Spleen (tissue), 11 donors: ENCODE measurements around the gene HLF. TPM values are rescaled to one million over a fixed set of nuclear protein-coding genes. Genes with fewer than 3 reads are reported as not detected.

Experiments
- DNase-seq: peaks from one replicate; pipeline ENCODE4 v3.0.0-alpha.2; 2020
- H3K27ac ChIP-seq, 8 donors: fragments of 200-600 bp; sonication (generic) in 7 of 8; 1 replicate in 4 of 8; 2 replicates in 4 of 8; pipeline versions ENCODE4 v1.5.0 to v1.8.0; 2016 to 2021; ENCODE audit warnings: inconsistent platforms in 4 of 8, mild to moderate bottlenecking in 4 of 8, moderate library complexity in 1 of 8
- H3K27me3 ChIP-seq, 7 donors: fragments of 200-600 bp; sonication (generic) in 6 of 7; replicated peaks in 1 of 7; 1 replicate in 4 of 7; 2 replicates in 3 of 7; pipeline versions ENCODE4 v1.5.0 to v1.8.0; 2016 to 2021; ENCODE audit warnings: inconsistent platforms in 3 of 7, mild to moderate bottlenecking in 1 of 7
- H3K36me3 ChIP-seq, 6 donors: fragments of 200-600 bp; sonication (generic) in 5 of 6; 1 replicate in 4 of 6; 2 replicates in 2 of 6; pipeline versions ENCODE4 v1.5.0 to v1.8.0; 2016 to 2021; ENCODE audit warnings: inconsistent platforms in 2 of 6
- H3K4me1 ChIP-seq, 6 donors: fragments of 200-600 bp; sonication (generic) in 5 of 6; 1 replicate in 3 of 6; 2 replicates in 3 of 6; pipeline versions ENCODE4 v1.5.0 to v1.8.0; 2016 to 2021; ENCODE audit warnings: inconsistent platforms in 3 of 6
- H3K4me3 ChIP-seq, 8 donors: fragments of 200-600 bp; sonication (generic) in 7 of 8; 1 replicate in 4 of 8; 2 replicates in 4 of 8; pipeline versions ENCODE4 v1.5.0 to v1.8.0; 2016 to 2021; ENCODE audit warnings: inconsistent platforms in 4 of 8, mild to moderate bottlenecking in 4 of 8, moderate library complexity in 2 of 8
- H3K9me3 ChIP-seq, 8 donors: fragments of 200-600 bp; sonication (generic) in 7 of 8; 1 replicate in 4 of 8; 2 replicates in 4 of 8; pipeline versions ENCODE4 v1.5.0 to v1.8.0; 2016 to 2021; ENCODE audit warnings: inconsistent platforms in 4 of 8
- POLR2A ChIP-seq, 3 donors: fragments of 450-650 bp; IDR thresholded peaks; one replicate each; pipeline ENCODE4 v1.5.1; 2017; ENCODE audit warnings: antibody characterized with exemption in 3 of 3, mild to moderate bottlenecking in 1 of 3
- POLR2AphosphoS5 ChIP-seq, 3 donors: sonication (generic); formaldehyde crosslinking; IDR thresholded peaks; one replicate each; pipeline ENCODE4 v1.5.1; 2017; ENCODE audit warnings: antibody characterized with exemption in 3 of 3
- WGBS, 5 donors: extraction: QIAGEN DNeasy Blood & Tissue Kit in 3 of 5; methylation state at CpG; one replicate each; pipeline versions ENCODE4 v1.1.5 to v1.1.7; 2013 to 2018; 5-methylcytosine and 5-hydroxymethylcytosine counted together
- intact Hi-C: fragments of 100-400 bp; cut with DNase I; formaldehyde crosslinking; loops from one replicate; pipeline ENCODE4 v1.15.0; 2023; ENCODE audit warnings: low total_unique reads
- polyA plus RNA-seq, 3 donors: library from polyadenylated mRNA; stranded (reverse); fragments of 200-250 nt; gene quantifications; one replicate each; pipeline ENCODE4 v1.2.1, GENCODE V29; 2013
- total RNA-seq, 7 donors: library from RNA; depleted of rRNA in 3 of 7; stranded (reverse); fragments of >200 nt in 3 of 7; fragmentation: NEBNext Ultra II Directional in 4 of 7; extraction: Animal tissue kit (Norgen Biotek cat#: 25700) in 4 of 7; gene quantifications; one replicate each; pipeline versions ENCODE4 v1.1.0 to v1.2.1, GENCODE V29; 2016 to 2021
- TF ChIP-seq, protein P1 (sequence below), 11 experiments: fragments of 200-600 bp in 7 of 11; fragments of 450-650 bp in 4 of 11; sonication (generic) in 4 of 11; IDR thresholded peaks in 8 of 11; conservative IDR thresholded peaks in 3 of 11; 1 replicate in 7 of 11; 2 replicates in 4 of 11; pipeline versions ENCODE4 v1.4.0 to v1.8.0; 2016 to 2021; ENCODE audit warnings: antibody characterized with exemption in 11 of 11, inconsistent platforms in 4 of 11, mild to moderate bottlenecking in 1 of 11
- donor health status: healthy with polysubstance abuse.
- donor health status: DM: no; HTN: no; CAD: no; lungs with moderate emphysema.
- donor health status: DM: no; HTN: no; CAD: no.
- donor health status: Bipolar disorder and iron deficiency.
- donor health status: healthy.
- donor health status: DM: no; HTN: no; CAD: no.
- donor health status: DM: yes; HTN: yes; CAD: no.

HLF gene
- total and polyA plus RNA-seq, 10 donors, result 1.6 to 37.9 (median 12.9) TPM

DNA sequence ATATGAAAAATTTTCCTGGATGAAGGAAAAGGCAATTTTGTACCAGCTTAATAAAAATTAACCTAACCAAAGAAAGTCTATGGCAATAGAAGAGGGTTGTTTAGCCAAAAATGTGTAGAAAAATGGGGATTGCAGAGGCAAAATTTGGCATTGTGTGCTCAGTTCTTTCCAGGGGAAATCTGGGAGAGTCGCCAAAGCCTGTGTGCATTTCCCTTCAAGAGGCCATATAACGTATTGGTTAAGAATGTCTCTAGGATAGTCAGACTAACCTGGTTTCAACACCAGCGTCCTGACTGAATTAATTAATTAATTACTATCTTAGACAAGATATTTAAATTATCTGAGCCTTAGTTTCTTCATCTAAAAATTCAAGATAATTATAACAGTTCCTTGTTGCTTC lies 44.8 kb upstream of the HLF start:
- DNase-seq, result no peak
- no peaks in the 10 kb centered on the region for H3K27me3 ChIP-seq
- H3K4me1 ChIP-seq, result no peaks in the 10 kb centered on the region
- H3K4me3 ChIP-seq, result no peak overlapping the region
- intact Hi-C loops, result no loop called here
- H3K9me3 ChIP-seq, result no peaks in the 10 kb centered on the region
- H3K27ac ChIP-seq, result no peak overlapping the region
- WGBS, 5 donors, result 49 to 81% (median 61%) methylated on average over 3 of the region's 3 CpGs
- TF ChIP-seq, protein P1, sequence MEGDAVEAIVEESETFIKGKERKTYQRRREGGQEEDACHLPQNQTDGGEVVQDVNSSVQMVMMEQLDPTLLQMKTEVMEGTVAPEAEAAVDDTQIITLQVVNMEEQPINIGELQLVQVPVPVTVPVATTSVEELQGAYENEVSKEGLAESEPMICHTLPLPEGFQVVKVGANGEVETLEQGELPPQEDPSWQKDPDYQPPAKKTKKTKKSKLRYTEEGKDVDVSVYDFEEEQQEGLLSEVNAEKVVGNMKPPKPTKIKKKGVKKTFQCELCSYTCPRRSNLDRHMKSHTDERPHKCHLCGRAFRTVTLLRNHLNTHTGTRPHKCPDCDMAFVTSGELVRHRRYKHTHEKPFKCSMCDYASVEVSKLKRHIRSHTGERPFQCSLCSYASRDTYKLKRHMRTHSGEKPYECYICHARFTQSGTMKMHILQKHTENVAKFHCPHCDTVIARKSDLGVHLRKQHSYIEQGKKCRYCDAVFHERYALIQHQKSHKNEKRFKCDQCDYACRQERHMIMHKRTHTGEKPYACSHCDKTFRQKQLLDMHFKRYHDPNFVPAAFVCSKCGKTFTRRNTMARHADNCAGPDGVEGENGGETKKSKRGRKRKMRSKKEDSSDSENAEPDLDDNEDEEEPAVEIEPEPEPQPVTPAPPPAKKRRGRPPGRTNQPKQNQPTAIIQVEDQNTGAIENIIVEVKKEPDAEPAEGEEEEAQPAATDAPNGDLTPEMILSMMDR (IDR thresholded peaks at IDR 0.05 in 8 of 11, conservative IDR thresholded peaks at IDR 0.05 in 3 of 11), result no peak
- no peak for TF ChIP-seq POLR2A (IDR thresholded peaks at IDR 0.05)
- TF ChIP-seq POLR2AphosphoS5 (IDR thresholded peaks at IDR 0.05), result no peak
- H3K36me3 ChIP-seq, result no peaks in the 10 kb centered on the region

GRCh38 chr17:55223524-55223923 lies 41.2 kb upstream of the HLF start:
- TF ChIP-seq, protein P1 (IDR thresholded peaks at IDR 0.05 in 8 of 11, conservative IDR thresholded peaks at IDR 0.05 in 3 of 11), result no peak
- TF ChIP-seq POLR2A (IDR thresholded peaks at IDR 0.05) (no peak), POLR2AphosphoS5 (IDR thresholded peaks at IDR 0.05) (no peak)
- WGBS, 5 donors, result 76 to 90% (median 80%) methylated on average over 3 of the region's 3 CpGs
- intact Hi-C loops, result no loop called here
- Histone ChIP-seq H3K9me3 (no peaks in the 10 kb centered on the region), H3K4me3 (no peak overlapping the region), H3K27me3 (no peaks in the 10 kb centered on the region), H3K27ac (no peak overlapping the region), H3K4me1 (no peaks in the 10 kb centered on the region), H3K36me3 (no peaks in the 10 kb centered on the region)
- no peak for DNase-seq

GRCh38 chr17:55224746-55225145 lies 40.0 kb upstream of the HLF start:
- WGBS, 5 donors, result 65 to 91% (median 72%) methylated on average over 2 of the region's 2 CpGs
- no peak for TF ChIP-seq POLR2A (IDR thresholded peaks at IDR 0.05)
- TF ChIP-seq, protein P1 (IDR thresholded peaks at IDR 0.05 in 8 of 11, conservative IDR thresholded peaks at IDR 0.05 in 3 of 11), result no peak
- no peak for TF ChIP-seq POLR2AphosphoS5 (IDR thresholded peaks at IDR 0.05)
- intact Hi-C loops, result no loop called here

GRCh38 chr17:55225237-55225636 lies 39.5 kb upstream of the HLF start:
- intact Hi-C loops, result no loop called here
- Histone ChIP-seq H3K4me1 (no peaks in the 10 kb centered on the region), H3K9me3 (no peaks in the 10 kb centered on the region), H3K27me3 (no peaks in the 10 kb centered on the region), H3K4me3 (no peak overlapping the region), H3K27ac (no peak overlapping the region), H3K36me3 (no peaks in the 10 kb centered on the region)
- TF ChIP-seq POLR2A (IDR thresholded peaks at IDR 0.05) (no peak), POLR2AphosphoS5 (IDR thresholded peaks at IDR 0.05) (no peak)
- TF ChIP-seq, protein P1 (IDR thresholded peaks at IDR 0.05 in 8 of 11, conservative IDR thresholded peaks at IDR 0.05 in 3 of 11), result no peak
- DNase-seq, result no peak
- WGBS, 5 donors, result 89 to 97% (median 91%) methylated on average over 5 of the region's 5 CpGs

More at GRCh38 chr17:55224746-55225145, 40.0 kb upstream of the HLF start:
- no peak overlapping the region for H3K4me3 ChIP-seq
- DNase-seq, result no peak
- H3K27me3 ChIP-seq, result no peaks in the 10 kb centered on the region
- H3K36me3 ChIP-seq, result no peaks in the 10 kb centered on the region
- H3K4me1 ChIP-seq, result no peaks in the 10 kb centered on the region
- H3K9me3 ChIP-seq, result no peaks in the 10 kb centered on the region
- no peak overlapping the region for H3K27ac ChIP-seq
